ENCODE measurements around the gene FAM229A. TPM values are rescaled to one million over a fixed set of nuclear protein-coding genes. Genes with fewer than 3 reads are reported as not detected.
A peak's percentile ranks its signal among the peaks of the same experiment; 100 is the strongest.

The FAM229A gene
- total RNA-seq = 1 to 10 TPM; 5.6 to 8.0 TPM

GRCh38 chr1:32362474-32363313 is at the start of gene FAM229A, which contains the start of gene TSSK3:
FAM229A (minus strand) TSS chr1:32362485; CDS start chr1:32362091, 394 bp downstream.
TSSK3 (plus strand) TSS chr1:32362539; CDS start chr1:32362702, 163 bp downstream.
- intact Hi-C loops (cut with DNase I) = no loop called here
- peak within 1 kb of the TSS; percentile 28 to 66 for H3K9ac ChIP-seq (ENCODE audit: low read depth in 2 of 2, low read length in 2 of 2)
- no peak within 1 kb of the TSS for H3K27ac ChIP-seq

GRCh38 chr1:32411261-32411660 is 49.0 kb upstream of the FAM229A start:
- Histone ChIP-seq H3K27ac (no peak overlapping the region), H3K36me3 (no peaks in the 10 kb centered on the region), H3K4me3 (no peak overlapping the region), H3K27me3 (no peaks in the 10 kb centered on the region), H3K9ac (ENCODE audit: low read depth in 2 of 2, low read length in 2 of 2) (no peak overlapping the region), H3K4me1 (no peaks in the 10 kb centered on the region), H3K9me3 (no peaks in the 10 kb centered on the region)
- TF ChIP-seq CTCF (IDR thresholded peaks at IDR 0.05) = no peak
- DNase-seq = no peak
- intact Hi-C loops (cut with DNase I) = no loop called here

More at GRCh38 chr1:32362474-32363313, at the start of gene FAM229A, which contains the start of gene TSSK3:
- Histone ChIP-seq H3K9me3 (no peaks in the 10 kb centered on the region), H3K36me3 (peaks cover 12% of the 10 kb centered on the region), H3K4me3 (peak within 1 kb of the TSS; percentile 47), H3K4me1 (peaks cover 4% of the 10 kb centered on the region), H3K27me3 (no peaks in the 10 kb centered on the region)
- DNase-seq = no peak
- TF ChIP-seq CTCF (IDR thresholded peaks at IDR 0.05) = no peak

- intact Hi-C loops (cut with DNase I) = no loop called here
- DNase-seq = no peak
- Histone ChIP-seq H3K9ac (ENCODE audit: low read depth in 2 of 2, low read length in 2 of 2) (no peak overlapping the region), H3K27ac (no peak overlapping the region), H3K4me3 (no peak overlapping the region), H3K36me3 (no peaks in the 10 kb centered on the region), H3K9me3 (no peaks in the 10 kb centered on the region), H3K27me3 (no peaks in the 10 kb centered on the region), H3K4me1 (no peaks in the 10 kb centered on the region)
- no peak for TF ChIP-seq CTCF (IDR thresholded peaks at IDR 0.05)
These were observed 44.4 kb upstream of the FAM229A start for GRCh38 chr1:32406629-32407111.

GRCh38 chr1:32405672-32406467 is 43.6 kb upstream of the FAM229A start:
- no peaks in the 10 kb centered on the region for H3K9me3 ChIP-seq
- no peak for TF ChIP-seq CTCF (IDR thresholded peaks at IDR 0.05)
- H3K9ac ChIP-seq (ENCODE audit: low read depth in 2 of 2, low read length in 2 of 2) = no peak overlapping the region
- DNase-seq = no peak
- no peaks in the 10 kb centered on the region for H3K4me1 ChIP-seq
- H3K4me3 ChIP-seq = no peak overlapping the region
- no peaks in the 10 kb centered on the region for H3K36me3 ChIP-seq
- H3K27me3 ChIP-seq = no peaks in the 10 kb centered on the region
- intact Hi-C loops (cut with DNase I) = no loop called here
- H3K27ac ChIP-seq = no peak overlapping the region

- Histone ChIP-seq H3K9me3 (no peaks in the 10 kb centered on the region), H3K4me3 (no peak overlapping the region), H3K27me3 (no peaks in the 10 kb centered on the region), H3K36me3 (no peaks in the 10 kb centered on the region), H3K4me1 (no peaks in the 10 kb centered on the region), H3K9ac (ENCODE audit: low read depth in 2 of 2, low read length in 2 of 2) (no peak overlapping the region), H3K27ac (no peak overlapping the region)
- no peak for DNase-seq
- intact Hi-C loops (cut with DNase I) = no loop called here
- TF ChIP-seq CTCF (IDR thresholded peaks at IDR 0.05) = no peak
These were observed 42.7 kb upstream of the FAM229A start for GRCh38 chr1:32404946-32405345.
